Measurements from ENCODE around the gene MAPK11.

GRCh38 chr22:50238755-50239154, 31.4 kb downstream of the MAPK11 start:
- no peak for TF ChIP-seq CTCF (IDR thresholded peaks at IDR 0.05)
- no peak for TF ChIP-seq EZH2 (IDR thresholded peaks at IDR 0.05)
- TF ChIP-seq EZH2phosphoT487 (IDR thresholded peaks at IDR 0.05) = no peak
